GM23248 (cell line): ENCODE results near the gene GEMIN2. TPM values are rescaled to one million over a fixed set of nuclear protein-coding genes. Genes with fewer than 3 reads are reported as not detected.
A peak's percentile ranks its signal among the peaks of the same experiment; 100 is the strongest.

ENCODE experiments used
- DNase-seq: peaks from one replicate; pipeline ENCODE4 v3.0.0-alpha.2; 2015
- H2AFZ ChIP-seq: fragments of 200-600 bp; sonication (generic); 2 replicates; pipeline ENCODE4 v1.6.1; 2016; ENCODE audit warnings: antibody characterized with exemption
- H3F3A ChIP-seq: fragments of 200-600 bp; sonication (generic); 2 replicates; pipeline ENCODE4 v1.6.1; 2016; ENCODE audit warnings: mild to moderate bottlenecking, antibody characterized with exemption, mixed run types; ENCODE audit not compliant: insufficient read depth
- H3K27ac ChIP-seq: fragments of 200-600 bp; sonication (generic); 2 replicates; pipeline ENCODE4 v1.5.1; 2016; ENCODE audit warnings: mild to moderate bottlenecking
- H3K27me3 ChIP-seq: fragments of 200-600 bp; sonication (generic); replicated peaks from 2 replicates; pipeline ENCODE4 v1.6.1; 2016; ENCODE audit warnings: mild to moderate bottlenecking; ENCODE audit not compliant: insufficient read depth
- H3K36me3 ChIP-seq: fragments of 200-600 bp; sonication (generic); 2 replicates; pipeline ENCODE4 v1.6.1; 2016; ENCODE audit warnings: low read depth, mild to moderate bottlenecking
- H3K4me1 ChIP-seq: fragments of 200-600 bp; sonication (generic); 2 replicates; pipeline ENCODE4 v1.6.1; 2016; ENCODE audit warnings: mild to moderate bottlenecking; ENCODE audit not compliant: insufficient read depth
- H3K4me2 ChIP-seq: fragments of 200-600 bp; sonication (generic); one replicate; pipeline ENCODE4 v1.6.1; 2016; ENCODE audit warnings: mild to moderate bottlenecking; ENCODE audit not compliant: unreplicated experiment
- H3K4me3 ChIP-seq: fragments of 200-600 bp; sonication (generic); 2 replicates; pipeline ENCODE4 v1.5.1; 2016; ENCODE audit warnings: mild to moderate bottlenecking
- H3K79me2 ChIP-seq: fragments of 200-600 bp; sonication (generic); 2 replicates; pipeline ENCODE4 v1.6.1; 2016; ENCODE audit warnings: mild to moderate bottlenecking; ENCODE audit not compliant: insufficient read depth
- H3K9ac ChIP-seq: fragments of 200-600 bp; sonication (generic); 2 replicates; pipeline ENCODE4 v1.6.1; 2016; ENCODE audit warnings: mild to moderate bottlenecking
- H3K9me2 ChIP-seq: fragments of 200-600 bp; sonication (generic); 2 replicates; pipeline ENCODE4 v1.6.1; 2016; ENCODE audit warnings: mixed run types, mild to moderate bottlenecking, moderate library complexity; ENCODE audit not compliant: insufficient read depth
- H3K9me3 ChIP-seq: fragments of 200-600 bp; sonication (generic); one replicate; pipeline ENCODE4 v1.6.1; 2017; ENCODE audit warnings: low read depth
- H4K20me1 ChIP-seq: fragments of 200-600 bp; sonication (generic); 2 replicates; pipeline ENCODE4 v1.6.0; 2016; ENCODE audit not compliant: insufficient read depth
- EZH2 ChIP-seq: fragments of 200-600 bp; sonication (generic); IDR thresholded peaks from 2 replicates; pipeline ENCODE4 v1.6.1; 2018; ENCODE audit warnings: antibody characterized with exemption, mild to moderate bottlenecking; ENCODE audit not compliant: insufficient read depth, poor library complexity, severe bottlenecking
- EZH2phosphoT487 ChIP-seq: fragments of 200-600 bp; sonication (generic); IDR thresholded peaks from 2 replicates; pipeline ENCODE4 v1.6.1; 2018; ENCODE audit warnings: antibody characterized with exemption, moderate library complexity, mild to moderate bottlenecking, low read depth; ENCODE audit not compliant: insufficient read depth
- WGBS, 2 experiments: methylation state at CpG; one replicate each; pipeline ENCODE4 v1.1.6; 2015 to 2017; ENCODE audit warnings: low lambda C conversion rate in 2 of 2, low coverage in 1 of 2; ENCODE audit errors: missing lambda C conversion rate in 2 of 2; 5-methylcytosine and 5-hydroxymethylcytosine counted together
- in situ Hi-C: fragments of 300-500 bp; cut with MboI; formaldehyde crosslinking; loops from 2 replicates; pipeline ENCODE4 v1.15.0; 2020
- polyA plus RNA-seq: library from polyadenylated mRNA; unstranded; fragments of >200 nt; fragmentation: Nextera tagmentation; extraction: Ambion mirVana; gene quantifications from 2 replicates; pipeline ENCODE4 v1.2.1, GENCODE V29; 2016
- total RNA-seq: library from RNA; depleted of rRNA; stranded (reverse); fragments of >200 nt; shearing (Covaris generic); gene quantifications from 2 replicates; pipeline ENCODE4 v1.2.3, GENCODE V29; 2014

Gene GEMIN2
- total and polyA plus RNA-seq, 2 experiments from 2014 or later: 16.4 to 25.5 TPM

- Histone ChIP-seq H3K4me3 (peak overlapping the region; percentile 100), H4K20me1 (no peaks in the 10 kb centered on the region), H3K9me2 (no peaks in the 10 kb centered on the region), H3K79me2 (peaks cover 63% of the 10 kb centered on the region), H3K4me1 (peaks cover 26% of the 10 kb centered on the region), H3K4me2 (peak overlapping the region; percentile 97), H3K9ac (peak overlapping the region; percentile 94), H3F3A (peaks cover 24% of the 10 kb centered on the region), H3K36me3 (peaks cover 2% of the 10 kb centered on the region; the same call in 1 of the 2 replicates), H3K27me3 (no peaks in the 10 kb centered on the region), H2AFZ (peak overlapping the region; percentile 99; the same call in 1 of the 2 replicates), H3K27ac (0 out of 2 replicates have a peak overlapping the region, but pooled peaks have one; percentile 96), H3K9me3 (no peaks in the 10 kb centered on the region)
- DNase-seq: no peak
- in situ Hi-C loops: no loop called here
- WGBS, 2 experiments: 53 to 56% methylated on average over 4 of the region's 4 CpGs
- no peak for TF ChIP-seq EZH2phosphoT487
- no peak for TF ChIP-seq EZH2
Observed at GRCh38 chr14:39168591-39168990, 54.5 kb downstream of the GEMIN2 start.

DNA sequence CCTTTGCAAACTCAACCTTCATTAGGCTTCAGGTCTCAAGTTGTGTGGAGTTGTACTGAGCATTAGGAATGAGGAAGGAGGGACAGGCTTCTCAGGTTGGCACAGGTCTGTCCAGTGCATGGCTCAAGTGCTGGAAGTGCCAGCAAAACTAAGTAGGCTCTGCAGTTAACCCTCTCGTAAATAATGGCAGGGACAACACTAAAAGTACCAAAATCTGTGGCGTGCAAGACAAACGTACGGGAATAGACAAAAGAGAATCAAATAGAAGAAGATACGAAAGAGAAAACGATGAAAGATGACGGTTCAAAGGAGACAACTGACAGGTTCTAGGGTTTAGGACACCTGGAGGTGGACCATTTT lies 55.4 kb downstream of the GEMIN2 start:
- WGBS, 2 experiments: 0 to 2% methylated on average over 7 of the region's 7 CpGs
- Histone ChIP-seq H2AFZ (peak overlapping the region; percentile 99), H3K9me3 (no peaks in the 10 kb centered on the region), H3K79me2 (peaks cover 54% of the 10 kb centered on the region), H3K4me3 (peak overlapping the region; percentile 100), H4K20me1 (no peaks in the 10 kb centered on the region), H3K4me2 (peak overlapping the region; percentile 97), H3K4me1 (peaks cover 26% of the 10 kb centered on the region), H3K27me3 (no peaks in the 10 kb centered on the region), H3K9ac (peak overlapping the region; percentile 94), H3F3A (peaks cover 24% of the 10 kb centered on the region), H3K36me3 (no peaks in the 10 kb centered on the region), H3K27ac (peak overlapping the region; percentile 96), H3K9me2 (no peaks in the 10 kb centered on the region)
- no peak for TF ChIP-seq EZH2phosphoT487
- peak; percentile 43 for DNase-seq
- in situ Hi-C loops: no loop called here

GRCh38 chr14:39173198-39173597 lies 59.1 kb downstream of the GEMIN2 start:
- Histone ChIP-seq H4K20me1 (peaks cover 12% of the 10 kb centered on the region; the same call in 1 of the 2 replicates), H3K9me2 (no peaks in the 10 kb centered on the region), H3K36me3 (peaks cover 24% of the 10 kb centered on the region), H3K9me3 (no peaks in the 10 kb centered on the region), H3K79me2 (peaks cover 49% of the 10 kb centered on the region), H3K4me3 (no peak overlapping the region), H2AFZ (no peak overlapping the region), H3K4me2 (no peak overlapping the region), H3K27ac (no peak overlapping the region), H3F3A (peaks cover 47% of the 10 kb centered on the region), H3K27me3 (no peaks in the 10 kb centered on the region), H3K9ac (no peak overlapping the region), H3K4me1 (peaks cover 26% of the 10 kb centered on the region)
- WGBS, 2 experiments: 70 to 93% methylated on average over 3 of the region's 3 CpGs
- TF ChIP-seq EZH2phosphoT487 (no peak), EZH2 (no peak)
- in situ Hi-C loops: no loop called here
- no peak for DNase-seq

- H4K20me1 ChIP-seq: peaks cover 12% of the 10 kb centered on the region; the same call in 1 of the 2 replicates
- peaks cover 49% of the 10 kb centered on the region for H3K79me2 ChIP-seq
- H3K27me3 ChIP-seq: no peaks in the 10 kb centered on the region
- WGBS, 2 experiments: 7% methylated on average over 49 to 56 of the region's 56 CpGs
- peak within 1 kb of the TSS; percentile 82 for H2AFZ ChIP-seq
- peaks cover 40% of the 10 kb centered on the region for H3K36me3 ChIP-seq
- peak within 1 kb of the TSS; percentile 98 for H3K9ac ChIP-seq
- no peaks in the 10 kb centered on the region for H3K9me2 ChIP-seq
- in situ Hi-C loops: no loop called here
- peak within 1 kb of the TSS; percentile 97 for H3K4me2 ChIP-seq
- peaks cover 17% of the 10 kb centered on the region for H3K4me1 ChIP-seq
- no peak for TF ChIP-seq EZH2phosphoT487
- TF ChIP-seq EZH2: no peak
- peaks cover 56% of the 10 kb centered on the region for H3F3A ChIP-seq
- peak within 1 kb of the TSS; percentile 98 for H3K4me3 ChIP-seq
- no peaks in the 10 kb centered on the region for H3K9me3 ChIP-seq
- peak within 1 kb of the TSS; percentile 79 for H3K27ac ChIP-seq
- DNase-seq: peak; percentile 100
Observed at GRCh38 chr14:39174560-39175444, 60.7 kb downstream of the GEMIN2 start, which contains the start of gene PNN. Gene PNN, plus strand, starts transcription at chr14:39175254. Its CDS starts 26 bp downstream, at chr14:39175280.
